HG02763 (cell line): ENCODE data around the gene MUC15.
"Not testable (repeated sequence)": the region's sequence is repeated elsewhere in the genome, so short reads cannot be mapped to it uniquely, and the experiment has no call there.

Experiments
- ATAC-seq: cut with Tn5 transposase; IDR thresholded peaks from one replicate; pipeline ENCODE4 v1.9.1; 2021; ENCODE audit warnings: mild to moderate bottlenecking, moderate library complexity; ENCODE audit not compliant: unreplicated experiment

The MUC15 gene

GRCh38 chr11:26571861-26572654, at the start of gene MUC15:
Gene MUC15 (minus strand): TSS chr11:26572263. CDS start chr11:26567094, 5,169 bp downstream.
- no peak for ATAC-seq

GRCh38 chr11:26621132-26621531, 49.1 kb upstream of the MUC15 start:
- ATAC-seq = no peak

GRCh38 chr11:26620282-26621045, 48.4 kb upstream of the MUC15 start:
- no peak for ATAC-seq

GRCh38 chr11:26618441-26618840, 46.4 kb upstream of the MUC15 start:
- ATAC-seq = no peak

GRCh38 chr11:26613759-26614158, 41.7 kb upstream of the MUC15 start:
- ATAC-seq = no peak

- peak; percentile 21 for ATAC-seq
Measured at GRCh38 chr11:26608507-26609146, 36.6 kb upstream of the MUC15 start.

GRCh38 chr11:26607725-26608506, 35.9 kb upstream of the MUC15 start:
- ATAC-seq = peak; percentile 66

GRCh38 chr11:26599876-26600434, 27.9 kb upstream of the MUC15 start:
- no peak for ATAC-seq

- no peak for ATAC-seq
Measured at GRCh38 chr11:26599425-26599824, 27.4 kb upstream of the MUC15 start.

- no peak for ATAC-seq
Measured at GRCh38 chr11:26597899-26598298, 25.8 kb upstream of the MUC15 start.

GRCh38 chr11:26597049-26597689, 25.1 kb upstream of the MUC15 start:
- not testable (repeated sequence) for ATAC-seq

GRCh38 chr11:26595207-26595865, 23.3 kb upstream of the MUC15 start:
- ATAC-seq = not testable (repeated sequence)

GRCh38 chr11:26593691-26594090, 21.6 kb upstream of the MUC15 start:
- no peak for ATAC-seq

GRCh38 chr11:26587073-26587472, 15.0 kb upstream of the MUC15 start:
- no peak for ATAC-seq

GRCh38 chr11:26584818-26585217, 12.8 kb upstream of the MUC15 start:
- no peak for ATAC-seq

GRCh38 chr11:26583550-26583949, 11.5 kb upstream of the MUC15 start:
- ATAC-seq = no peak

GRCh38 chr11:26580929-26581328, 8.9 kb upstream of the MUC15 start:
- no peak for ATAC-seq

GRCh38 chr11:26579683-26580082, 7.6 kb upstream of the MUC15 start:
- ATAC-seq = no peak

GRCh38 chr11:26578998-26579661, 7.1 kb upstream of the MUC15 start:
- no peak for ATAC-seq
